ENCODE measurements around the gene KDF1. TPM values are rescaled to one million over a fixed set of nuclear protein-coding genes. Genes with fewer than 3 reads are reported as not detected.
A peak's percentile ranks its signal among the peaks of the same experiment; 100 is the strongest.

Gene KDF1
- total and polyA plus RNA-seq, 2 of the 13 experiments (the other 11 are each of a cell fraction or from before 2014, with no cell fraction given): 1.9 to 4.9 TPM

- TF ChIP-seq THAP9 (CRISPR knock-in tag; IDR thresholded peaks at IDR 0.05; ENCODE audit: borderline replicate concordance): no peak
- no peak for TF ChIP-seq MAFK (conservative IDR thresholded peaks at IDR 0.05 in 1 of 2, IDR thresholded peaks at IDR 0.05 in 1 of 2; ENCODE audit: low read length in 2 of 2)
- no peak for TF ChIP-seq AHR (CRISPR knock-in tag; IDR thresholded peaks at IDR 0.05)
- TF ChIP-seq ETV5 (CRISPR knock-in tag; IDR thresholded peaks at IDR 0.05; ENCODE audit: borderline replicate concordance): peak; percentile 41; the same call in 1 of the 2 replicates
- no peak for TF ChIP-seq JUNB (CRISPR knock-in tag; IDR thresholded peaks at IDR 0.05; ENCODE audit: borderline replicate concordance)
- TF ChIP-seq ZNF577 (CRISPR knock-in tag; IDR thresholded peaks at IDR 0.05; ENCODE audit: borderline replicate concordance, low read depth): no peak
- TF ChIP-seq WIZ (CRISPR knock-in tag; IDR thresholded peaks at IDR 0.05): no peak
- no peak for TF ChIP-seq NONO (IDR thresholded peaks at IDR 0.05)
- TF ChIP-seq NONO (CRISPR knock-in tag; conservative IDR thresholded peaks at IDR 0.05): no peak
- TF ChIP-seq ZNF562 (CRISPR knock-in tag; IDR thresholded peaks at IDR 0.05; ENCODE audit: borderline replicate concordance): 0 out of 2 replicates have a peak, but pooled peaks have one; percentile 5
- no peak for TF ChIP-seq SNAPC2 (CRISPR knock-in tag; IDR thresholded peaks at IDR 0.05)
- no peak for TF ChIP-seq HNRNPUL1 (IDR thresholded peaks at IDR 0.05; ENCODE audit: low read depth, low read length)
- TF ChIP-seq, protein P1, sequence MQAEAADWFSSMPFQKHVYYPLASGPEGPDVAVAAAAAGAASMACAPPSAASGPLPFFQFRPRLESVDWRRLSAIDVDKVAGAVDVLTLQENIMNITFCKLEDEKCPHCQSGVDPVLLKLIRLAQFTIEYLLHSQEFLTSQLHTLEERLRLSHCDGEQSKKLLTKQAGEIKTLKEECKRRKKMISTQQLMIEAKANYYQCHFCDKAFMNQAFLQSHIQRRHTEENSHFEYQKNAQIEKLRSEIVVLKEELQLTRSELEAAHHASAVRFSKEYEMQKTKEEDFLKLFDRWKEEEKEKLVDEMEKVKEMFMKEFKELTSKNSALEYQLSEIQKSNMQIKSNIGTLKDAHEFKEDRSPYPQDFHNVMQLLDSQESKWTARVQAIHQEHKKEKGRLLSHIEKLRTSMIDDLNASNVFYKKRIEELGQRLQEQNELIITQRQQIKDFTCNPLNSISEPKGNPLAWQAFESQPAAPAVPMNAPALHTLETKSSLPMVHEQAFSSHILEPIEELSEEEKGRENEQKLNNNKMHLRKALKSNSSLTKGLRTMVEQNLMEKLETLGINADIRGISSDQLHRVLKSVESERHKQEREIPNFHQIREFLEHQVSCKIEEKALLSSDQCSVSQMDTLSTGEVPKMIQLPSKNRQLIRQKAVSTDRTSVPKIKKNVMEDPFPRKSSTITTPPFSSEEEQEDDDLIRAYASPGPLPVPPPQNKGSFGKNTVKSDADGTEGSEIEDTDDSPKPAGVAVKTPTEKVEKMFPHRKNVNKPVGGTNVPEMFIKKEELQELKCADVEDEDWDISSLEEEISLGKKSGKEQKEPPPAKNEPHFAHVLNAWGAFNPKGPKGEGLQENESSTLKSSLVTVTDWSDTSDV (CRISPR knock-in tag; IDR thresholded peaks at IDR 0.05): no peak
- TF ChIP-seq MTERF4 (CRISPR knock-in tag; IDR thresholded peaks at IDR 0.05): no peak
- no peak for TF ChIP-seq ZNF235 (CRISPR knock-in tag; IDR thresholded peaks at IDR 0.05; ENCODE audit: borderline replicate concordance)
- 0 out of 2 replicates have a peak, but pooled peaks have one; percentile 30 for TF ChIP-seq HNRNPL (IDR thresholded peaks at IDR 0.05; ENCODE audit: low read depth, low read length)
- TF ChIP-seq HIC2 (CRISPR knock-in tag; IDR thresholded peaks at IDR 0.05; ENCODE audit: low read depth): no peak
- 0 out of 2 replicates have a peak, but pooled peaks have one; percentile 12 for TF ChIP-seq CTCF (CRISPR knock-in tag; IDR thresholded peaks at IDR 0.05)
Measured at GRCh38 chr1:27001570-27002360, 41.5 kb upstream of the KDF1 start (continued).
